Lower leg skin (tissue), 4 donors: Measurements from ENCODE around the gene DDX39B. TPM values are rescaled to one million over a fixed set of nuclear protein-coding genes. Genes with fewer than 3 reads are reported as not detected.

Experiments used
- DNase-seq, 2 donors: peaks; one replicate each; pipeline ENCODE4 v3.0.0-alpha.2; 2019; ENCODE audit warnings: low spot score in 2 of 2
- H3K4me3 ChIP-seq: fragments of 200-600 bp; sonication (generic); 2 replicates; pipeline ENCODE4 v1.5.1; 2017; ENCODE audit warnings: mild to moderate bottlenecking, low read depth; ENCODE audit not compliant: poor library complexity, severe bottlenecking
- POLR2A ChIP-seq, 2 donors: fragments of 450-650 bp; IDR thresholded peaks; one replicate each; pipeline ENCODE4 v1.6.1; 2016 to 2017; ENCODE audit warnings: antibody characterized with exemption in 2 of 2, mild to moderate bottlenecking in 1 of 2, moderate library complexity in 1 of 2
- WGBS, 2 donors: methylation state at CpG; one replicate each; pipeline ENCODE4 v1.1.5; 2018; 5-methylcytosine and 5-hydroxymethylcytosine counted together
- intact Hi-C: fragments of 100-400 bp; cut with DNase I; formaldehyde crosslinking; loops from one replicate; pipeline ENCODE4 v1.15.0; 2023; ENCODE audit warnings: low total_unique reads
- total RNA-seq, 4 donors: library from RNA; depleted of rRNA; stranded (reverse); fragments of >200 nt; gene quantifications; one replicate each; pipeline ENCODE4 v1.1.0, GENCODE V29; 2016
- TF ChIP-seq, protein P1 (sequence below), 3 donors: fragments of 450-650 bp; IDR thresholded peaks; one replicate each; pipeline ENCODE4 v1.5.1; 2016; ENCODE audit warnings: antibody characterized with exemption in 3 of 3, mild to moderate bottlenecking in 3 of 3, moderate library complexity in 2 of 3

DDX39B gene
- total RNA-seq, 4 donors from 2014 or later = 176 to 355 (median 238) TPM

DNA sequence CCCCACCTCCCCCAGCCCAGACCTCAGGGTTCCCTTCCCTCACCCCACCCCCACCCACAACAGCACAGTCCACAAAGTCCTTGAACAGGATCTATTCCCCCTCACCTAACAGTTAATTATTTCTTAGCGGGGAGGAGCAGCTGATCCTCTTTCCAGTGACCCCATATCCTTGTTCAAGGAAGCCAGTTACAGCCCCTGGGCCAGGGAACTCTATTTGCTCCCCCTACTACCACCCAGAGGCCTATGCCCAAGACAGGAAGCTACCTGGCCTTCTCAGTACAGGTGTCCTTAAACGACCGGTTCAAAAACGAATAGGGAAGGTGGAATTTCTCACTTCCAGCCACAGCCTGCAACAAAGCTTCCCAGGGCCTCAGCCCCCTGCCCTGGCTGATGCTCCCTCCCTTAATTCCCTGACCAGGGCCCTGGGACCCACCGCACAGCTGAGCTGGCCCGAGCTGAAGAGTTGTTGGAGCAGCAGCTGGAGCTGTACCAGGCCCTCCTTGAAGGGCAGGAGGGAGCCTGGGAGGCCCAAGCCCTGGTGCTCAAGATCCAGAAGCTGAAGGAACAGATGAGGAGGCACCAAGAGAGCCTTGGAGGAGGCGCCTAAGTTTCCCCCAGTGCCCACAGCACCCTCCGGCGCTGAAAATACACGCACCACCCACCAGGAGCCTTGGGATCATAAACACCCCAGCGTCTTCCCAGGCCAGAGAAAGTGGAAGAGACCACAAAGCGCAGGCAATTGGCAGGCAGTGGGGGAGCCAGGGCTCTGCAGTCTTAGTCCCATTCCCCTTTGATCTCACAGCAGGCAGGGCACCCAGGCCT, 12.3 kb downstream of the DDX39B start:
- WGBS, 2 donors = 48 to 59% methylated on average over 12 of the region's 12 CpGs

DNA sequence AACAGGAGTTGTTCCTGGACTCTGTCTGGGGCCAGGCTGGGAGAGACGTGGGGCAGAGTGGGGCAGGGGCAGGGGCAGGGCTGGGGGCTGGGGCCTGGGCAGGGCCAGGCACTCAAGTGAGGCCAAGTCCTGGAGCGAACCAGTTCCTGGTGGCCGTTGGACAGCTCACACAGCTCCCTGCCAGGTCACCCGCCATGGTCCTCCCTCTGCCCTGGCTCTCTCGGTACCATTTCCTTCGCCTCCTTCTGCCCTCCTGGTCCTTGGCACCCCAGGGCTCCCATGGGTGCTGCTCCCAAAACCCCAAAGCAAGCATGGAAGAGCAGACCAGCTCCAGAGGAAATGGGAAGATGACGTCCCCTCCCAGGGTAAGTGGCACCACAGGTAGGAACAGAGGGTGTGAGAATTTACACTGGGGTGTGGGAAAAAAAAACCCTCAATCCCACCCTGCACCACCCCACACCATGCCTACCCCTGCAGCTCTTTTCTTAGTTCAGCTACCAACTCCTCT, 12.9 kb downstream of the DDX39B start, which contains the start of gene MCCD1:
MCCD1 (plus strand) TSS at position 142 of the 508 bp plus-strand sequence; CDS start at position 195, 53 bp downstream.
- intact Hi-C loops = no loop called here
- DNase-seq = peak in 1 of 2 donors; percentile 53
- TF ChIP-seq, protein P1, sequence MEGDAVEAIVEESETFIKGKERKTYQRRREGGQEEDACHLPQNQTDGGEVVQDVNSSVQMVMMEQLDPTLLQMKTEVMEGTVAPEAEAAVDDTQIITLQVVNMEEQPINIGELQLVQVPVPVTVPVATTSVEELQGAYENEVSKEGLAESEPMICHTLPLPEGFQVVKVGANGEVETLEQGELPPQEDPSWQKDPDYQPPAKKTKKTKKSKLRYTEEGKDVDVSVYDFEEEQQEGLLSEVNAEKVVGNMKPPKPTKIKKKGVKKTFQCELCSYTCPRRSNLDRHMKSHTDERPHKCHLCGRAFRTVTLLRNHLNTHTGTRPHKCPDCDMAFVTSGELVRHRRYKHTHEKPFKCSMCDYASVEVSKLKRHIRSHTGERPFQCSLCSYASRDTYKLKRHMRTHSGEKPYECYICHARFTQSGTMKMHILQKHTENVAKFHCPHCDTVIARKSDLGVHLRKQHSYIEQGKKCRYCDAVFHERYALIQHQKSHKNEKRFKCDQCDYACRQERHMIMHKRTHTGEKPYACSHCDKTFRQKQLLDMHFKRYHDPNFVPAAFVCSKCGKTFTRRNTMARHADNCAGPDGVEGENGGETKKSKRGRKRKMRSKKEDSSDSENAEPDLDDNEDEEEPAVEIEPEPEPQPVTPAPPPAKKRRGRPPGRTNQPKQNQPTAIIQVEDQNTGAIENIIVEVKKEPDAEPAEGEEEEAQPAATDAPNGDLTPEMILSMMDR (IDR thresholded peaks at IDR 0.05) = no peak
- no peak for TF ChIP-seq POLR2A (IDR thresholded peaks at IDR 0.05)
- no peak within 1 kb of the TSS for H3K4me3 ChIP-seq
- WGBS, 2 donors = 51 to 63% methylated on average over 7 of the region's 7 CpGs

More for the DNA sequence above, 12.3 kb downstream of the DDX39B start:
- peak in 1 of 2 donors; percentile 62 for DNase-seq
- intact Hi-C loops = no loop called here
- TF ChIP-seq, protein P1 (IDR thresholded peaks at IDR 0.05) = no peak
- TF ChIP-seq POLR2A (IDR thresholded peaks at IDR 0.05) = no peak
- no peak overlapping the region for H3K4me3 ChIP-seq

DNA sequence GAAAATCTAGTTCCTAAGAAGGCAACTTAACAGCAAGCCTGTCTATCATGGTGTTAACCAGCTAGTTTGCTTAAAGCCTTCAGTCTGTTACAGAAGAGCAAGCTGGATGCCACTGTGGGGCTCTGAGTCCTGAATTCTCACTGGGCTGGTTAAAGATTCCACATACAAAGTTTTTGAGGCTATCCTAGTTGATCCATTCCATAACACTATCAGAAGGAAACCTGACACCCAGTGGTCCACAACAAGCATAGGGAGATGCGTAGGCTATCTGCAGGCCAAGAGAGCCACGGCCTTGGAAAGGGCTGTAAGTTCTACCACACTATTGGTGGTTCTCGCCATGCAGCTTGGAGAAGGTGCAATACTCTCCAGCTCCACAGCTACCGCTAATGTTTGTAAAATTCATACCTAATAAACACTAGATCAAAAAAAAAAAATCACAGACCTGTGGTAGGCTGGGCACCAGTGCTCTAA, 13.5 kb downstream of the DDX39B start:
- no peak for DNase-seq
- intact Hi-C loops = no loop called here
- TF ChIP-seq, protein P1 (IDR thresholded peaks at IDR 0.05) = no peak
- no peak for TF ChIP-seq POLR2A (IDR thresholded peaks at IDR 0.05)
- WGBS, 2 donors = 76 to 82% methylated on average over 4 of the region's 4 CpGs
- H3K4me3 ChIP-seq = no peak overlapping the region

DNA sequence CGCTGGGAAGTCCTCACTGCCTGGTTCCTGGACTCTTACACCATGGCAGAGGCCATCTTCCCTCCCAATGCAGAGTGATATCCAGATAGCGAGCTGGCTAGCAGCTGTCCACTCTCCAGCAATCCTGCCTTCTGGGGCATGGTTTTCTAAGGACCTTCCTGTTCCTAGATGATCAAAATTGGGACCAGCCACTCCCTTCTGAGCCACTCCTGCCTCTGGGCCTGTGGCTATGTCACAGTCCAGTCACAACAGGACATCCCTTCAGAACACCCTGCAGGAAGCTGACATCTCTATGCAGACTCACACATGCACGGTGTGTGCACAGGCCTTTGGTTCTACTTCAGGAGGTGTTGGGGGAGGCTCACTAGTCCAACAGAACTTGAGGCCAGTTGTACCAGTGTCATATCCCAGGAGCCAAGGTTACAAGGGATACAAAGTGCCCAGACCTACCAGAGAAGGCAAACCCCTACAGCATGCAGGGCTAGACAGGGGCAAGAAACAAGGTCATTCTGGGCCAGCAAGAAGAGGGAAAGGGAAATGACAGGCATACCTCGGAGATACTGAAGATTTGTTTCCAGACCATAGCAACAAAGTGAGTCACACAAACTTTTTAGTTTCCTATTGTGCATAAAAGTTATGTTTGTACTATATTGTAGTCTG, 15.7 kb downstream of the DDX39B start:
- TF ChIP-seq, protein P1 (IDR thresholded peaks at IDR 0.05) = no peak
- no peak for TF ChIP-seq POLR2A (IDR thresholded peaks at IDR 0.05)
- no peak overlapping the region for H3K4me3 ChIP-seq
- intact Hi-C loops = no loop called here
- 58 to 70% methylated on average over 4 of the region's 4 CpGs for WGBS, 2 donors
- no peak for DNase-seq

DNA sequence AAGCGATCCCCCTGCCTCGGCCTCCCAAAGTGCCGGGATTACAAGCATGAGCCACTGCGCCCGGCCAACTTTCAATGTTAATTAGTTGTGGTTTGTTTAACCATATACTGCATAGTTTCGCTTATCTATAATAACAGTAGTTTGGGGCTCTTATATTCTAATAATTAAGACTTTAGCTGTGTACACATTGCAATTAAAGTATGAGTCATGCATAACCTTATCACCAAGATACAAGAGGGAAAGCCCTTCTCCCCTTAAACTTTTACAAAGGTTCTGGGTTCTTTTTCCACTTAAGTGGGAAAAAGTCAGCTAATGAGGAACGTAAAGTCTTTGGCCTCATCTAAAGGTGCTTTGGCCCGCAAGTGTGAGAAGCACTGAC, 16.3 kb downstream of the DDX39B start:
- 72 to 73% methylated on average over 8 of the region's 8 CpGs for whole genome bisulfite sequencing, 2 donors
- TF ChIP-seq, protein P1 (IDR thresholded peaks at IDR 0.05) = no peak
- TF ChIP-seq POLR2A (IDR thresholded peaks at IDR 0.05) = no peak
- intact Hi-C loops = no loop called here

More for the DNA sequence above, 16.3 kb downstream of the DDX39B start:
- DNase-seq = no peak
- H3K4me3 ChIP-seq = no peak overlapping the region
